ENCODE measurements around the gene SRD5A1. TPM values are rescaled to one million over a fixed set of nuclear protein-coding genes. Genes with fewer than 3 reads are reported as not detected.
"Not testable (repeated sequence)": the region's sequence is repeated elsewhere in the genome, so short reads cannot be mapped to it uniquely, and the experiment has no call there.

SRD5A1 gene
- total RNA-seq, 1 donor: 8.8 TPM

GRCh38 chr5:6649186-6649585 lies 15.9 kb downstream of the SRD5A1 start:
- Histone ChIP-seq H3K27me3 (ENCODE audit: insufficient read depth, low read length) (no peaks in the 10 kb centered on the region), H3K9me3 (ENCODE audit: low read depth, low read length) (no peaks in the 10 kb centered on the region), H3K4me3 (ENCODE audit: low read length) (no peak overlapping the region), H3K4me1 (ENCODE audit: insufficient read depth, low read length) (peaks cover 34% of the 10 kb centered on the region)

- peaks cover 29% of the 10 kb centered on the region for H3K4me1 ChIP-seq (ENCODE audit: insufficient read depth, low read length)
- no peaks in the 10 kb centered on the region for H3K9me3 ChIP-seq (ENCODE audit: low read depth, low read length)
- no peak overlapping the region for H3K4me3 ChIP-seq (ENCODE audit: low read length)
- no peaks in the 10 kb centered on the region for H3K27me3 ChIP-seq (ENCODE audit: insufficient read depth, low read length)
Measured at GRCh38 chr5:6649681-6650080, 16.4 kb downstream of the SRD5A1 start.

- H3K27me3 ChIP-seq (ENCODE audit: insufficient read depth, low read length): no peaks in the 10 kb centered on the region
- peaks cover 15% of the 10 kb centered on the region for H3K4me1 ChIP-seq (ENCODE audit: insufficient read depth, low read length)
- H3K4me3 ChIP-seq (ENCODE audit: low read length): no peak overlapping the region
- H3K9me3 ChIP-seq (ENCODE audit: low read depth, low read length): peaks cover 14% of the 10 kb centered on the region
Measured at GRCh38 chr5:6652025-6652424, 18.8 kb downstream of the SRD5A1 start.

- Histone ChIP-seq H3K4me1 (ENCODE audit: insufficient read depth, low read length) (no peaks in the 10 kb centered on the region), H3K4me3 (ENCODE audit: low read length) (no peak overlapping the region), H3K9me3 (ENCODE audit: low read depth, low read length) (peaks cover 15% of the 10 kb centered on the region), H3K27me3 (ENCODE audit: insufficient read depth, low read length) (no peaks in the 10 kb centered on the region)
Measured at GRCh38 chr5:6655432-6655831, 22.2 kb downstream of the SRD5A1 start.

GRCh38 chr5:6656680-6657079 lies 23.4 kb downstream of the SRD5A1 start:
- peaks cover 5% of the 10 kb centered on the region for H3K4me1 ChIP-seq (ENCODE audit: insufficient read depth, low read length)
- peaks cover 15% of the 10 kb centered on the region for H3K9me3 ChIP-seq (ENCODE audit: low read depth, low read length)
- no peak overlapping the region for H3K4me3 ChIP-seq (ENCODE audit: low read length)
- no peaks in the 10 kb centered on the region for H3K27me3 ChIP-seq (ENCODE audit: insufficient read depth, low read length)

GRCh38 chr5:6659941-6660684 lies 26.9 kb downstream of the SRD5A1 start:
- Histone ChIP-seq H3K4me1 (ENCODE audit: insufficient read depth, low read length) (peaks cover 5% of the 10 kb centered on the region), H3K9me3 (ENCODE audit: low read depth, low read length) (peaks cover 15% of the 10 kb centered on the region), H3K27me3 (ENCODE audit: insufficient read depth, low read length) (no peaks in the 10 kb centered on the region), H3K4me3 (ENCODE audit: low read length) (no peak overlapping the region)

GRCh38 chr5:6660688-6661087 lies 27.4 kb downstream of the SRD5A1 start:
- Histone ChIP-seq H3K4me3 (ENCODE audit: low read length) (no peak overlapping the region), H3K9me3 (ENCODE audit: low read depth, low read length) (peaks cover 14% of the 10 kb centered on the region), H3K4me1 (ENCODE audit: insufficient read depth, low read length) (peaks cover 5% of the 10 kb centered on the region)

GRCh38 chr5:6666762-6667161 lies 33.5 kb downstream of the SRD5A1 start:
- no peaks in the 10 kb centered on the region for H3K27me3 ChIP-seq (ENCODE audit: insufficient read depth, low read length)
- H3K9me3 ChIP-seq (ENCODE audit: low read depth, low read length): no peaks in the 10 kb centered on the region
- no peaks in the 10 kb centered on the region for H3K4me1 ChIP-seq (ENCODE audit: insufficient read depth, low read length)
- no peak overlapping the region for H3K4me3 ChIP-seq (ENCODE audit: low read length)

More at GRCh38 chr5:6660688-6661087, 27.4 kb downstream of the SRD5A1 start:
- no peaks in the 10 kb centered on the region for H3K27me3 ChIP-seq (ENCODE audit: insufficient read depth, low read length)

GRCh38 chr5:6667648-6668047 lies 34.4 kb downstream of the SRD5A1 start:
- H3K27me3 ChIP-seq (ENCODE audit: insufficient read depth, low read length): no peaks in the 10 kb centered on the region
- no peaks in the 10 kb centered on the region for H3K9me3 ChIP-seq (ENCODE audit: low read depth, low read length)
- no peak overlapping the region for H3K4me3 ChIP-seq (ENCODE audit: low read length)
- no peaks in the 10 kb centered on the region for H3K4me1 ChIP-seq (ENCODE audit: insufficient read depth, low read length)

GRCh38 chr5:6668717-6669116 lies 35.5 kb downstream of the SRD5A1 start:
- not testable (repeated sequence) for H3K9me3 ChIP-seq (ENCODE audit: low read depth, low read length); H3K4me1 ChIP-seq (ENCODE audit: insufficient read depth, low read length); H3K4me3 ChIP-seq (ENCODE audit: low read length); H3K27me3 ChIP-seq (ENCODE audit: insufficient read depth, low read length)

GRCh38 chr5:6673031-6673430 lies 39.8 kb downstream of the SRD5A1 start:
- Histone ChIP-seq H3K9me3 (ENCODE audit: low read depth, low read length) (no peaks in the 10 kb centered on the region), H3K4me1 (ENCODE audit: insufficient read depth, low read length) (no peaks in the 10 kb centered on the region)

GRCh38 chr5:6673963-6674362 lies 40.7 kb downstream of the SRD5A1 start:
- Histone ChIP-seq H3K9me3 (ENCODE audit: low read depth, low read length) (no peaks in the 10 kb centered on the region), H3K4me1 (ENCODE audit: insufficient read depth, low read length) (no peaks in the 10 kb centered on the region), H3K4me3 (ENCODE audit: low read length) (no peak overlapping the region), H3K27me3 (ENCODE audit: insufficient read depth, low read length) (no peaks in the 10 kb centered on the region)

More at GRCh38 chr5:6673031-6673430, 39.8 kb downstream of the SRD5A1 start:
- H3K4me3 ChIP-seq (ENCODE audit: low read length): no peak overlapping the region
- no peaks in the 10 kb centered on the region for H3K27me3 ChIP-seq (ENCODE audit: insufficient read depth, low read length)

- H3K4me1 ChIP-seq (ENCODE audit: insufficient read depth, low read length): no peaks in the 10 kb centered on the region
- H3K4me3 ChIP-seq (ENCODE audit: low read length): no peak overlapping the region
- H3K27me3 ChIP-seq (ENCODE audit: insufficient read depth, low read length): no peaks in the 10 kb centered on the region
- no peaks in the 10 kb centered on the region for H3K9me3 ChIP-seq (ENCODE audit: low read depth, low read length)
Measured at GRCh38 chr5:6674421-6674820, 41.2 kb downstream of the SRD5A1 start.

- H3K4me3 ChIP-seq (ENCODE audit: low read length): no peak overlapping the region
- H3K27me3 ChIP-seq (ENCODE audit: insufficient read depth, low read length): no peaks in the 10 kb centered on the region
- H3K9me3 ChIP-seq (ENCODE audit: low read depth, low read length): no peaks in the 10 kb centered on the region
- H3K4me1 ChIP-seq (ENCODE audit: insufficient read depth, low read length): no peaks in the 10 kb centered on the region
Measured at GRCh38 chr5:6674886-6675285, 41.6 kb downstream of the SRD5A1 start.

- no peaks in the 10 kb centered on the region for H3K27me3 ChIP-seq (ENCODE audit: insufficient read depth, low read length)
- H3K9me3 ChIP-seq (ENCODE audit: low read depth, low read length): no peaks in the 10 kb centered on the region
- no peak overlapping the region for H3K4me3 ChIP-seq (ENCODE audit: low read length)
- no peaks in the 10 kb centered on the region for H3K4me1 ChIP-seq (ENCODE audit: insufficient read depth, low read length)
Measured at GRCh38 chr5:6675784-6676491, 42.7 kb downstream of the SRD5A1 start.

GRCh38 chr5:6676702-6677101 lies 43.5 kb downstream of the SRD5A1 start:
- no peak overlapping the region for H3K4me3 ChIP-seq (ENCODE audit: low read length)
- H3K4me1 ChIP-seq (ENCODE audit: insufficient read depth, low read length): no peaks in the 10 kb centered on the region
- no peaks in the 10 kb centered on the region for H3K27me3 ChIP-seq (ENCODE audit: insufficient read depth, low read length)
- no peaks in the 10 kb centered on the region for H3K9me3 ChIP-seq (ENCODE audit: low read depth, low read length)

Measured in mononuclear cell (primary cell).